Breast epithelium (tissue), 4 donors: ENCODE measurements around the gene SNRK. TPM values are rescaled to one million over a fixed set of nuclear protein-coding genes. Genes with fewer than 3 reads are reported as not detected.
A peak's percentile ranks its signal among the peaks of the same experiment; 100 is the strongest.

Experiments used
- DNase-seq, 2 donors: peaks; one replicate each; pipeline ENCODE4 v3.0.0-alpha.2; 2019; ENCODE audit warnings: low spot score in 2 of 2
- H3K27ac ChIP-seq, 2 donors: fragments of 200-600 bp; sonication (generic) in 1 of 2; one replicate each; pipeline ENCODE4 v1.5.1; 2016 to 2019; ENCODE audit warnings: mild to moderate bottlenecking in 1 of 2
- H3K27me3 ChIP-seq, 2 donors: fragments of 200-600 bp; sonication (generic) in 1 of 2; one replicate each; pipeline versions ENCODE4 v1.5.1 to v1.6.0; 2017 to 2019; ENCODE audit warnings: control low read depth in 1 of 2, mild to moderate bottlenecking in 1 of 2
- H3K36me3 ChIP-seq: fragments of 200-600 bp; one replicate; pipeline ENCODE4 v1.5.1; 2019
- H3K4me1 ChIP-seq, 2 donors: fragments of 200-600 bp; sonication (generic); one replicate each; pipeline ENCODE4 v1.5.1; 2016 to 2019; ENCODE audit warnings: control low read depth in 1 of 2
- H3K4me3 ChIP-seq, 3 donors: fragments of 200-600 bp; sonication (generic); 1 replicate in 2 of 3; 2 replicates in 1 of 3; pipeline ENCODE4 v1.5.1; 2016 to 2019; ENCODE audit warnings: mild to moderate bottlenecking in 3 of 3, moderate library complexity in 2 of 3
- H3K9me3 ChIP-seq, 2 donors: fragments of 200-600 bp; sonication (generic) in 1 of 2; one replicate each; pipeline ENCODE4 v1.5.1; 2016 to 2019; ENCODE audit warnings: control low read depth in 1 of 2
- POLR2A ChIP-seq: fragments of 450-650 bp; IDR thresholded peaks from one replicate; pipeline ENCODE4 v1.6.1; 2016; ENCODE audit warnings: antibody characterized with exemption, mild to moderate bottlenecking, moderate library complexity
- POLR2AphosphoS5 ChIP-seq, 3 donors: sonication (generic); formaldehyde crosslinking; IDR thresholded peaks; one replicate each; pipeline ENCODE4 v1.6.1; 2017; ENCODE audit warnings: antibody characterized with exemption in 3 of 3
- intact Hi-C: fragments of 100-400 bp; cut with DNase I; formaldehyde crosslinking; loops from one replicate; pipeline ENCODE4 v1.15.1; 2023; ENCODE audit warnings: low total_unique reads
- total RNA-seq, 3 donors: library from RNA; depleted of rRNA; stranded (reverse); fragments of >200 nt; gene quantifications; one replicate each; pipeline ENCODE4 v1.1.0, GENCODE V29; 2016
- TF ChIP-seq, protein P1 (sequence below), 3 donors: fragments of 450-650 bp; IDR thresholded peaks; one replicate each; pipeline ENCODE4 v1.5.1; 2016 to 2017; ENCODE audit warnings: antibody characterized with exemption in 3 of 3, mild to moderate bottlenecking in 3 of 3, moderate library complexity in 3 of 3

Gene SNRK
- total RNA-seq, 3 donors from 2014 or later = 52.0 to 84.9 (median 72.8) TPM

DNA sequence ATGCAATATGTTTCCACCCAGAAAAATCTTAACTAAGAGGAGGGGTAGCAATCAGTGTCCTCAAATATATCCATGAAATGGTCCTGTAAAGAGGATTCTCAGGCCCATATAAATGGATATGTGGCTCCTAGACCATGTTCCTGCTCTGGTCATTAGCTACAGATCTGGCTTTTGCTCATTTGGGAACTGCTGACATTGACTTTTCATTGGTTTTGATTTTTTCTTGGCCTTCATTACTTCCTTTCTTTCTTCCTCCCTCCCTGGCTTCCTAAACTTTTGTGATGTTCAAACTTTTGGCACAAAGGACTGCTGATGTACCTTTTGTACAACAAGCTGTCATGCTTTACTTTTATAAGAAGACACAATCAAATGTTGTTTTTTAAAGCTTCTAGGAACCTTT lies 41.6 kb upstream of the SNRK start:
- H3K27ac ChIP-seq = peak overlapping the region in 1 of 2 donors; percentile 9
- H3K36me3 ChIP-seq = no peaks in the 10 kb centered on the region
- no peaks in the 10 kb centered on the region for H3K4me1 ChIP-seq
- intact Hi-C loops = no loop called here
- no peak for DNase-seq
- H3K27me3 ChIP-seq = no peaks in the 10 kb centered on the region
- H3K4me3 ChIP-seq = no peak overlapping the region
- TF ChIP-seq, protein P1, sequence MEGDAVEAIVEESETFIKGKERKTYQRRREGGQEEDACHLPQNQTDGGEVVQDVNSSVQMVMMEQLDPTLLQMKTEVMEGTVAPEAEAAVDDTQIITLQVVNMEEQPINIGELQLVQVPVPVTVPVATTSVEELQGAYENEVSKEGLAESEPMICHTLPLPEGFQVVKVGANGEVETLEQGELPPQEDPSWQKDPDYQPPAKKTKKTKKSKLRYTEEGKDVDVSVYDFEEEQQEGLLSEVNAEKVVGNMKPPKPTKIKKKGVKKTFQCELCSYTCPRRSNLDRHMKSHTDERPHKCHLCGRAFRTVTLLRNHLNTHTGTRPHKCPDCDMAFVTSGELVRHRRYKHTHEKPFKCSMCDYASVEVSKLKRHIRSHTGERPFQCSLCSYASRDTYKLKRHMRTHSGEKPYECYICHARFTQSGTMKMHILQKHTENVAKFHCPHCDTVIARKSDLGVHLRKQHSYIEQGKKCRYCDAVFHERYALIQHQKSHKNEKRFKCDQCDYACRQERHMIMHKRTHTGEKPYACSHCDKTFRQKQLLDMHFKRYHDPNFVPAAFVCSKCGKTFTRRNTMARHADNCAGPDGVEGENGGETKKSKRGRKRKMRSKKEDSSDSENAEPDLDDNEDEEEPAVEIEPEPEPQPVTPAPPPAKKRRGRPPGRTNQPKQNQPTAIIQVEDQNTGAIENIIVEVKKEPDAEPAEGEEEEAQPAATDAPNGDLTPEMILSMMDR (IDR thresholded peaks at IDR 0.05) = no peak
- TF ChIP-seq POLR2AphosphoS5 (IDR thresholded peaks at IDR 0.05) (no peak), POLR2A (no peak)
- H3K9me3 ChIP-seq = peaks cover 4 to 8% of the 10 kb centered on the region in 2 donors

DNA sequence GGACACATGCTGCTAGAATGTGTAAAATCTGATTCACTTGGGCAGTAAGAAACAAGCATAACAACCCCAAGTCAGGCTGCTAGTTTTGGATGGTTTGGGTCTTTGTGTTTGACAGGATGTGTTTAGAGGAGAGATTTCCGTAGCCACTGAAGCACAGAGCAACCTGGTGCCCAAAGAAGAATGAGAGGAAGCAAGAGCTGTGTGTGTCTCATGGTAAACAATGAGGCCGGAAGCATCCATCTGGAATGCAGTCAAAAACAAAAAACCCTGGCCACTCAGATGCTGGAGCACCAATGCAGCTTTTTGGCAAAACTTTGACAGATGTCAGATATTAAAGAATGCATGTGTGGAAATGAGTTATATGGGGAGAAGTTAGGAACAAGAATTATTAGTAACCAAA lies 39.4 kb upstream of the SNRK start:
- H3K27me3 ChIP-seq = no peaks in the 10 kb centered on the region
- H3K4me1 ChIP-seq = no peaks in the 10 kb centered on the region
- H3K9me3 ChIP-seq = peaks cover 4 to 8% of the 10 kb centered on the region in 2 donors
- H3K36me3 ChIP-seq = no peaks in the 10 kb centered on the region
- TF ChIP-seq POLR2AphosphoS5 (IDR thresholded peaks at IDR 0.05) (no peak), POLR2A (no peak)
- TF ChIP-seq, protein P1 (IDR thresholded peaks at IDR 0.05) = no peak
- intact Hi-C loops = no loop called here
- H3K4me3 ChIP-seq = no peak overlapping the region
- no peak for DNase-seq
- peak overlapping the region in 1 of 2 donors; percentile 42 for H3K27ac ChIP-seq

DNA sequence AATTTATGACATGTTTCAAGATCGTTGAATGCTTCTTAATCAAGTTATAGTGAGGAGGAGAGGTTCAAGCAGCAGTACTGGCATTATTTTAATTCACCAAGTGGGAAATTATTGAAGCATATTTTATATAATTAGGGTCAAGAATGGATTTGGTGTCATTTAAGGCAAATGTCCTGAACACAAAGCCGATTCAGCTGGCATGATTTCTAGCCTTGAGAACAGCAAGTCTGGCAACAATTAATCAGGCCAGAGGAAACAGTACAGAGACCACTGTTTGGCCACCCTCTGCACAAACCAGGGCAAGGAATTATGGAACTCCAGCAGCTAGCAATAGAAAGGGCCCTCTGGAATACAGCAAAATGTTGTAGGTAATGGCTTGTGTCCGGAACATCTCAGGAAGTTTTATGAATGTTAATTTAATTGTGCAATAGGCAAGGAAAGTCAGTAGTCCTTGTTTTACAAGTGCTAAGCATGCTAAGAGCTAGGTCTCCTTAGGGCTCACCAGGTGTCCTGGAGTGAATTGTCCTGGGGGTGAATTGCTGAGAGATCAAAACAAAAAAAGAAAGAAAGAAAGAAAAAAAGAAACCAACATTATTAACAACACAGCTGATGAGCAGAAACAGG lies 38.7 kb upstream of the SNRK start:
- no peaks in the 10 kb centered on the region for H3K27me3 ChIP-seq
- intact Hi-C loops = no loop called here
- H3K27ac ChIP-seq = no peak overlapping the region
- H3K4me1 ChIP-seq = no peaks in the 10 kb centered on the region
- no peak for DNase-seq
- H3K36me3 ChIP-seq = no peaks in the 10 kb centered on the region
- no peak overlapping the region for H3K4me3 ChIP-seq
- TF ChIP-seq, protein P1 (IDR thresholded peaks at IDR 0.05) = no peak
- TF ChIP-seq POLR2AphosphoS5 (IDR thresholded peaks at IDR 0.05) (no peak), POLR2A (no peak)
- peaks cover 2 to 3% of the 10 kb centered on the region in 2 donors for H3K9me3 ChIP-seq

DNA sequence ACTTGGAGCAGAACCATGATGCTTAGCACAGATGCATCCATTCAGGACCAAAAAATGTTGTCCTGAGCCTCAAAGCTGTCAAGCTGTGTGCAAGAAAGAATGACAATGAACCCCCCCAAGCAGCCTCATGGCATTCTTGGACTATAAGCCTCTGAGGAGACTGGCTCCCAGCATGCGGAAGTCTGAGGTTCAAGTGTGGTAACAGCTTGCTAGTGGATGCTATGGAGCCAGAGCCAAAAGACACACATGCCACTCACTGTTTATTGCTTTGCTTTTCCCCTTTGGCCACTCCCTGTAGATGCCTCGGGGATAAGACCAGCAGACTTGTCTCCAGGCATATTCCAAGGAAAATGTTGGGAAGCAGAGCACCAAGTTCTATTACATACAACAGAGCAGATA lies 38.2 kb upstream of the SNRK start:
- H3K4me3 ChIP-seq = no peak overlapping the region
- intact Hi-C loops = no loop called here
- H3K4me1 ChIP-seq = no peaks in the 10 kb centered on the region
- no peaks in the 10 kb centered on the region for H3K9me3 ChIP-seq
- H3K27ac ChIP-seq = no peak overlapping the region
- TF ChIP-seq, protein P1 (IDR thresholded peaks at IDR 0.05) = no peak
- TF ChIP-seq POLR2AphosphoS5 (IDR thresholded peaks at IDR 0.05) (no peak), POLR2A (no peak)
- DNase-seq = no peak
- H3K27me3 ChIP-seq = no peaks in the 10 kb centered on the region
- H3K36me3 ChIP-seq = no peaks in the 10 kb centered on the region

DNA sequence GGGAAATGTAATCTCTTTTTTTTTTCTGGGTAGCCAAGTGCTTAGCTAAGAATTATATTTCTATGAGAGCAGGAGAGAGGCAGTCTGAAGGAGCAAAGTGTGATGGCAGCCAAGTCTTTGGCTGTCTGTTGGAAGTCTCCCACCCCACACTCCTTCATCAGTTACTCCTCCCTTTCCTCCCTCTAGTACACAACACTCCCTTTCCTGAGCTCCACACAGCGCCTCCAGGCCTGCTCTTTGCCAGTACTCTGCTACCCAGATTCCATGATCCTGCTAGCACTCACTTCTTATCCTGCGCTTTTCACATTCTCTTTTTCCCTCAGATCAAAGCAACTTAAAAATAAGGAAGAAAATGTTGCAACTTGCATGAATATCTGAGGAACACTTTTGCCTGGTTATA lies 37.4 kb upstream of the SNRK start:
- Histone ChIP-seq H3K4me3 (no peak overlapping the region), H3K27me3 (no peaks in the 10 kb centered on the region), H3K36me3 (no peaks in the 10 kb centered on the region), H3K9me3 (no peaks in the 10 kb centered on the region), H3K4me1 (no peaks in the 10 kb centered on the region), H3K27ac (no peak overlapping the region)
- intact Hi-C loops = no loop called here
- no peak for DNase-seq
- TF ChIP-seq POLR2A = no peak
- TF ChIP-seq, protein P1 (IDR thresholded peaks at IDR 0.05) = no peak
- no peak for TF ChIP-seq POLR2AphosphoS5 (IDR thresholded peaks at IDR 0.05)
